A673 (cell line): ENCODE results near the gene DSCAML1. TPM values are rescaled to one million over a fixed set of nuclear protein-coding genes. Genes with fewer than 3 reads are reported as not detected.

Experiments used
- BruUV-seq: library from RNA; stranded (reverse); fragments of 400-500 nt; replicated peaks from 2 replicates; lab custom pipeline; 2021; lab: Mats Ljungman, UMichigan
- CTCF ChIA-PET: fragments of 300-600 bp; sonication (Branson Sonifier 250); formaldehyde crosslinking; loops from one replicate; lab custom pipeline; 2022; ENCODE audit warnings: antibody characterized with exemption; lab: Charles Lee
- POLR2A ChIA-PET: fragments of 300-600 bp; sonication (Branson Sonifier 250); formaldehyde crosslinking; loops from one replicate; lab custom pipeline; 2022; ENCODE audit warnings: antibody characterized with exemption; ENCODE audit not compliant: low non-redundant PET; lab: Charles Lee
- DNase-seq: peaks from one replicate; pipeline ENCODE4 v3.0.0-alpha.2; 2015; ENCODE audit warnings: low spot score
- H3K27ac ChIP-seq: fragments of 200-600 bp; sonication (generic); 2 replicates; pipeline ENCODE4 v1.5.1; 2016; ENCODE audit warnings: mixed run types, low read depth, mild to moderate bottlenecking, mixed read lengths, antibody characterized with exemption, low read length; ENCODE audit not compliant: poor library complexity, severe bottlenecking
- H3K27me3 ChIP-seq: fragments of 200-600 bp; sonication (generic); replicated peaks from 2 replicates; pipeline ENCODE4 v1.6.1; 2017; ENCODE audit warnings: mixed run types, low read depth, mild to moderate bottlenecking, mixed read lengths, antibody characterized with exemption, low read length; ENCODE audit not compliant: insufficient read depth, poor library complexity
- H3K36me3 ChIP-seq: fragments of 200-600 bp; sonication (generic); 2 replicates; pipeline ENCODE4 v1.6.1; 2016; ENCODE audit warnings: mixed run types, mild to moderate bottlenecking, mixed read lengths, antibody characterized with exemption, low read length; ENCODE audit not compliant: insufficient read depth, poor library complexity, severe bottlenecking
- H3K4me1 ChIP-seq: fragments of 200-600 bp; sonication (generic); 2 replicates; pipeline ENCODE4 v1.6.1; 2017; ENCODE audit warnings: mixed run types, mild to moderate bottlenecking, mixed read lengths, antibody characterized with exemption, low read length; ENCODE audit not compliant: insufficient read depth, poor library complexity, severe bottlenecking
- H3K4me3 ChIP-seq: fragments of 200-600 bp; sonication (generic); 2 replicates; pipeline ENCODE4 v1.5.1; 2016; ENCODE audit warnings: low read depth, mixed run types, mild to moderate bottlenecking, mixed read lengths, low read length; ENCODE audit not compliant: poor library complexity, severe bottlenecking
- H3K9me3 ChIP-seq: fragments of 200-600 bp; sonication (generic); 2 replicates; pipeline ENCODE4 v1.6.1; 2016; ENCODE audit warnings: mixed run types, low read depth, mild to moderate bottlenecking, mixed read lengths, antibody characterized with exemption, low read length; ENCODE audit not compliant: poor library complexity, severe bottlenecking
- CTCF ChIP-seq: fragments of 300-800, 200-600 bp; sonication (generic); conservative IDR thresholded peaks from 2 replicates; pipeline ENCODE4 v1.5.1; 2017; ENCODE audit warnings: low read depth, mild to moderate bottlenecking, antibody characterized with exemption, low read length, moderate library complexity, mixed read lengths
- EZH2 ChIP-seq: fragments of 200-600 bp; sonication (generic); IDR thresholded peaks from 2 replicates; pipeline ENCODE4 v1.6.1; 2017; ENCODE audit warnings: borderline replicate concordance, low read depth, mild to moderate bottlenecking, mixed read lengths, antibody characterized with exemption, low read length; ENCODE audit not compliant: poor library complexity, severe bottlenecking
- intact Hi-C: fragments of 100-400 bp; cut with micrococcal nuclease; formaldehyde crosslinking; loops from one replicate; pipeline ENCODE4 v1.10.0; 2022; ENCODE audit not compliant: unreplicated experiment
- total RNA-seq: library from RNA; stranded (reverse); gene quantifications from 2 replicates; pipeline ENCODE4 v1.2.3, GENCODE V29; 2021

Gene DSCAML1
- total RNA-seq, 1 experiment from 2014 or later = not detected

DNA sequence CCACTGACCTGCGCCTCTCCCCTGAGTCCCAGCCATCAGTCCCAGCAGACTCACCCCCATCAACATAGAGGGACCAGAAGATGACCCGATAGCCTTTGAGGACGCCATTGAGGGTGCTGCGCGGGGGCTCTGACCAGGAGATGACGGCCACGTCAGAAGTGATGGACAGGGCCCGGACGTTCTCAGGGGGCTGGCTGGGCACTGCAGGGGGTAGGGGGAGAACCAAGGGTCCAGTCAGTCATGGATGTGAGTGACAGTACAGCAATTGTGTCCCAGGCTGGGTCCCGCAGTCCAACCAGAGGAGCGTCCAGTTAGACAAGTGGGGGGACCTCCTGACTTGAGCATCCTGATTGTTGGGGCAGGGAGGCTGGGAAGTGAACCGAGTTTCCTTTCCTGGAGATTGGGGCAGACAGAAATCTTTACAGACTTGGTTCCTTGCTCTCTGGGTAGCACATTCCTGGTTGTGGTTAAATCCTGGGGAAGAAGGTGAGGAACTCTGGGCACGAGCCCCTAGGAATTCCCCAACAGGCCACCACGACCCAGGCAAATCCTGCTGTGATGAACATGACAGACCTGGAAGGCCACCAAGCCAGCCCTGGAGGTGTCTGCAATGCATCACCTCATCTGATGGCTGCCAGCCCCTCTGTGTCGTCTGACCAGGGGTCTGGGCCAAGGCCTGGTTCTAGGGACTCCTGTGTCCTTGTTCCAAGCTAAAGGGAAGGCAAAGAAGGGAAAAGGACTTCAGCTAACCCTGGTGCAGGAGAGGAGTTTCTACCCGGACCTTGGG is 335.4 kb downstream of the DSCAML1 start:
- no peaks in the 10 kb centered on the region for H3K36me3 ChIP-seq
- intact Hi-C loops = no loop called here
- no peaks in the 10 kb centered on the region for H3K9me3 ChIP-seq
- CTCF ChIA-PET = no interaction called here
- no peaks in the 10 kb centered on the region for H3K4me1 ChIP-seq
- H3K27ac ChIP-seq = no peak overlapping the region
- BruUV-seq = no TSS peak
- no peak overlapping the region for H3K4me3 ChIP-seq
- POLR2A ChIA-PET = no interaction called here
- no peak for TF ChIP-seq EZH2
- no peak for TF ChIP-seq CTCF
- DNase-seq = no peak
- H3K27me3 ChIP-seq = no peaks in the 10 kb centered on the region

- intact Hi-C loops = no loop called here
- no peaks in the 10 kb centered on the region for H3K27me3 ChIP-seq
- CTCF ChIA-PET = no interaction called here
- TF ChIP-seq EZH2 = no peak
- no peaks in the 10 kb centered on the region for H3K4me1 ChIP-seq
- POLR2A ChIA-PET = no interaction called here
- H3K9me3 ChIP-seq = no peaks in the 10 kb centered on the region
- H3K27ac ChIP-seq = no peak overlapping the region
- BruUV-seq = no TSS peak
- no peaks in the 10 kb centered on the region for H3K36me3 ChIP-seq
- DNase-seq = no peak
- no peak overlapping the region for H3K4me3 ChIP-seq
These were observed 337.1 kb downstream of the DSCAML1 start for GRCh38 chr11:117459979-117460300.

DNA sequence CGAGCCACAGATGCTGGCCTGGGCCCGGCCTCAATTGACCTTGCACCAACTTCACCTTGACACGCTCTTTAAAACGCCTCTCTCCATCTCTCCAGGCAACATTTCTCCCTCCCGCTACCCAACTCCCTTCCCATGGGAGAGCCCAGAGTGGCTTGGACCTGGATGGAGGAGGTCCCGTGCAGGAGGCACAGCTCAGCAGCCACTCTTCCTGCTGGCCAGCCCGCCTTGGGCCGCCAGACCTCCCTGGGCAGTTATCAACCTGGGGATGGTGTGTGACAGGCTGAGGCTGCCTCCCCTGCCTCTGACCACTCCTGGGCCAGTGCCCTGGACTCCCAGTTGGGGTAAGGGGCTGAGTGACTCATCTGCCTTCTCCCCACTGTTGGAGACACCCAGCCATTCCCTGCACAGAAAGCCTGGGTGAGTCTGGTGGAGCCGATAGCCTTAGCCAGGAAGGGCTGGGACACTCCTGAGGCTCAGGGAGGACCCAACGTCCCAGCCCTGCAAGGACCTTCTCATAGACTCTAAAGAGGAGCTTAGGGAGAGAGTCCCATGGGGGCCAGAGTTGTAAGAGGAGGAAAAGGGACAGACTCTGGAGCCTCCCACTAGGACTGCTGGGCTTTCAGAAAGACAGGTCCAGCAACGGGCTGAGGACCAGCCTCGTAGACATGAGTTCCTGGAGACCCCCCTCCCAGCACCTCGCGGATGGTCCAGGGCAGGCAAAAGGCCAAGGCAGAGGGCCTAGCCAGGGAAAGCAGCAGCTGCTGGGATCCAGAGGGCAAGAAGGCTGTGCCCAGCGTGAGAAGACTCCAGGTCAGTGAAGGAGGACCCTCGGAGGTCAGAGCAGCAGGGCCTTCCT is 337.7 kb downstream of the DSCAML1 start:
- BruUV-seq = no TSS peak
- H3K36me3 ChIP-seq = no peaks in the 10 kb centered on the region

More for the DNA sequence above, 337.7 kb downstream of the DSCAML1 start:
- no peak overlapping the region for H3K4me3 ChIP-seq
- H3K4me1 ChIP-seq = no peaks in the 10 kb centered on the region
- no peaks in the 10 kb centered on the region for H3K27me3 ChIP-seq
- intact Hi-C loops = no loop called here
- H3K27ac ChIP-seq = no peak overlapping the region
- no peak for TF ChIP-seq CTCF
- no peak for TF ChIP-seq EZH2
- CTCF ChIA-PET = no interaction called here
- no peak for DNase-seq
- POLR2A ChIA-PET = no interaction called here
- no peaks in the 10 kb centered on the region for H3K9me3 ChIP-seq
